Sciatic nerve (tissue), 2 donors: ENCODE results near the gene GAS2L2. TPM values are rescaled to one million over a fixed set of nuclear protein-coding genes. Genes with fewer than 3 reads are reported as not detected.

Experiments
- ATAC-seq: fragments of 200-7000 bp; cut with Tn5 transposase; one replicate; pipeline ENCODE4 v1.9.1; 2020; ENCODE audit warnings: mild to moderate bottlenecking, moderate library complexity
- DNase-seq: peaks from one replicate; pipeline ENCODE4 v3.0.0-alpha.2; 2020; ENCODE audit warnings: low spot score
- intact Hi-C: fragments of 100-400 bp; cut with DNase I; formaldehyde crosslinking; loops from one replicate; pipeline ENCODE4 v1.14.2; 2022
- total RNA-seq: library from RNA; stranded (reverse); fragmentation: NEBNext Ultra II Directional; extraction: Animal tissue kit (Norgen Biotek cat#: 25700); gene quantifications from one replicate; pipeline ENCODE4 v1.2.1, GENCODE V29; 2021
- donor health status: DM: no; HTN: no; CAD: no.
- donor health status: DM: no; HTN: no; CAD: no.

The GAS2L2 gene
- total RNA-seq, result 0.13 TPM

- ATAC-seq, result peak; percentile 18
- no peak for DNase-seq
- intact Hi-C loops, result no loop called here
Measured at GRCh38 chr17:35752945-35753764, at the start of gene GAS2L2. Gene GAS2L2, minus strand, starts transcription at chr17:35753239. Its CDS starts 389 bp downstream, at chr17:35752850.

GRCh38 chr17:35801583-35802224, 48.7 kb upstream of the GAS2L2 start:
- peak; percentile 83 for DNase-seq
- peak; percentile 31 for ATAC-seq
- intact Hi-C loops, result no loop called here

GRCh38 chr17:35799942-35800341, 46.9 kb upstream of the GAS2L2 start:
- no peak for DNase-seq
- peak; percentile 21 for ATAC-seq
- intact Hi-C loops, result no loop called here

- DNase-seq, result no peak
- ATAC-seq, result no peak
- intact Hi-C loops, result no loop called here
Measured at GRCh38 chr17:35797918-35798317, 44.9 kb upstream of the GAS2L2 start.

- ATAC-seq (no peak), DNase-seq (no peak)
- intact Hi-C loops, result no loop called here
Measured at GRCh38 chr17:35797370-35797769, 44.3 kb upstream of the GAS2L2 start.

GRCh38 chr17:35796942-35797341, 43.9 kb upstream of the GAS2L2 start:
- intact Hi-C loops, result no loop called here
- ATAC-seq (no peak), DNase-seq (no peak)

GRCh38 chr17:35795871-35796265, 42.8 kb upstream of the GAS2L2 start:
- DNase-seq, result no peak
- intact Hi-C loops, result no loop called here
- no peak for ATAC-seq

- DNase-seq, result peak; percentile 77
- intact Hi-C loops, result no loop called here
- ATAC-seq, result peak; percentile 66
Measured at GRCh38 chr17:35795007-35795870, 42.2 kb upstream of the GAS2L2 start, which contains the start of gene MMP28. Gene MMP28, minus strand, starts transcription at chr17:35795641. Its CDS starts 264 bp downstream, at chr17:35795377.

- ATAC-seq (peak; percentile 64), DNase-seq (no peak)
- intact Hi-C loops, result no loop called here
Measured at GRCh38 chr17:35793257-35793656, 40.2 kb upstream of the GAS2L2 start.

GRCh38 chr17:35791681-35792350, 38.8 kb upstream of the GAS2L2 start:
- ATAC-seq, result no peak
- DNase-seq, result no peak
- intact Hi-C loops, result no loop called here

GRCh38 chr17:35790841-35791240, 37.8 kb upstream of the GAS2L2 start:
- no peak for DNase-seq
- intact Hi-C loops, result no loop called here
- ATAC-seq, result no peak

- DNase-seq (no peak), ATAC-seq (peak; percentile 89)
- intact Hi-C loops, result no loop called here
Measured at GRCh38 chr17:35788477-35789368, 35.7 kb upstream of the GAS2L2 start.

- DNase-seq, result no peak
- no peak for ATAC-seq
- intact Hi-C loops, result no loop called here
Measured at GRCh38 chr17:35786941-35787432, 33.9 kb upstream of the GAS2L2 start.

GRCh38 chr17:35784895-35785294, 31.9 kb upstream of the GAS2L2 start:
- ATAC-seq (no peak), DNase-seq (no peak)
- intact Hi-C loops, result no loop called here

- intact Hi-C loops, result no loop called here
- ATAC-seq (no peak), DNase-seq (no peak)
Measured at GRCh38 chr17:35780950-35781349, 27.9 kb upstream of the GAS2L2 start.

GRCh38 chr17:35778641-35779196, 25.7 kb upstream of the GAS2L2 start:
- ATAC-seq, result no peak
- intact Hi-C loops, result no loop called here
- DNase-seq, result no peak

- DNase-seq (no peak), ATAC-seq (no peak)
- intact Hi-C loops, result no loop called here
Measured at GRCh38 chr17:35775583-35775982, 22.5 kb upstream of the GAS2L2 start.

GRCh38 chr17:35775039-35775438, 22.0 kb upstream of the GAS2L2 start:
- intact Hi-C loops, result no loop called here
- DNase-seq, result no peak
- no peak for ATAC-seq
